HCT116 (cell line): ENCODE data around the gene LRRFIP2.

Source experiments
- JUND ChIP-seq: IDR thresholded peaks from 2 replicates; pipeline ENCODE4 v1.6.1; 2012
- POLR2A ChIP-seq: IDR thresholded peaks from 2 replicates; pipeline ENCODE4 v1.7.0; 2011; ENCODE audit warnings: borderline replicate concordance; ENCODE audit not compliant: insufficient read depth, insufficient read length; ENCODE audit errors: extremely low read depth
- RAD21 ChIP-seq: IDR thresholded peaks from 2 replicates; pipeline ENCODE4 v1.6.1; 2012; ENCODE audit warnings: low read depth, mild to moderate bottlenecking
- SP1 ChIP-seq: IDR thresholded peaks from 2 replicates; pipeline ENCODE4 v1.6.1; 2012; ENCODE audit warnings: low read depth
- TF ChIP-seq, protein P1 (sequence below), 3 experiments: fragments of 200-600 bp in 1 of 3; sonication (generic) in 1 of 3; IDR thresholded peaks in 2 of 3; conservative IDR thresholded peaks in 1 of 3; 2 replicates each; pipeline ENCODE4 v1.5.1; 2012 to 2017; ENCODE audit warnings: low read depth in 2 of 3, low read length in 2 of 3, antibody characterized with exemption in 1 of 3, borderline replicate concordance in 1 of 3, control low read depth in 1 of 3, mild to moderate bottlenecking in 1 of 3, mixed read lengths in 1 of 3, mixed run types in 1 of 3, moderate library complexity in 1 of 3; ENCODE audit not compliant: insufficient read depth in 1 of 3
- TF ChIP-seq, protein P2 (sequence below): IDR thresholded peaks from 2 replicates; pipeline ENCODE4 v1.6.1; 2012

DNA sequence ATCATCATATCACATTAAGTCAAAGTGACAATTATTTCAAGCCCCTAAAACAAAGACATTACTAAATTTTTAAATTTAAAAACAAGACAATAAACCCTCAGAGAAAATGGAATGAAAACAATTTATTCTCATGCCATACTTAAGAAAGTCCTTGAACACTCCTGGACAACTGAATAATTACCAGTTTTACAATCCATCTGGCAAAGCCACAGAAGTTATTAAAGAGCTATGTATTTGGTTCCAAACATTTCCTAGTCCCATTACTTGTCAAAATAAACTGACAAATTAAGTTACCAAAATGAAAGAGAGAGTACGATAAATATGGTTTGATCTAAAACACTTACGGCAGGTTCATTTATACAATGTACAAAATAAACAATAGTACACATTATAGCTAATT lies 63.2 kb downstream of the LRRFIP2 start:
- TF ChIP-seq POLR2A (no peak), JUND (no peak), SP1 (no peak), RAD21 (no peak)
- TF ChIP-seq, protein P1, sequence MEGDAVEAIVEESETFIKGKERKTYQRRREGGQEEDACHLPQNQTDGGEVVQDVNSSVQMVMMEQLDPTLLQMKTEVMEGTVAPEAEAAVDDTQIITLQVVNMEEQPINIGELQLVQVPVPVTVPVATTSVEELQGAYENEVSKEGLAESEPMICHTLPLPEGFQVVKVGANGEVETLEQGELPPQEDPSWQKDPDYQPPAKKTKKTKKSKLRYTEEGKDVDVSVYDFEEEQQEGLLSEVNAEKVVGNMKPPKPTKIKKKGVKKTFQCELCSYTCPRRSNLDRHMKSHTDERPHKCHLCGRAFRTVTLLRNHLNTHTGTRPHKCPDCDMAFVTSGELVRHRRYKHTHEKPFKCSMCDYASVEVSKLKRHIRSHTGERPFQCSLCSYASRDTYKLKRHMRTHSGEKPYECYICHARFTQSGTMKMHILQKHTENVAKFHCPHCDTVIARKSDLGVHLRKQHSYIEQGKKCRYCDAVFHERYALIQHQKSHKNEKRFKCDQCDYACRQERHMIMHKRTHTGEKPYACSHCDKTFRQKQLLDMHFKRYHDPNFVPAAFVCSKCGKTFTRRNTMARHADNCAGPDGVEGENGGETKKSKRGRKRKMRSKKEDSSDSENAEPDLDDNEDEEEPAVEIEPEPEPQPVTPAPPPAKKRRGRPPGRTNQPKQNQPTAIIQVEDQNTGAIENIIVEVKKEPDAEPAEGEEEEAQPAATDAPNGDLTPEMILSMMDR (IDR thresholded peaks at IDR 0.05 in 2 of 3, conservative IDR thresholded peaks at IDR 0.05 in 1 of 3; ENCODE audit: borderline replicate concordance in 1 of 3, insufficient read depth in 1 of 3, low read depth in 2 of 3, low read length in 2 of 3): no peak
- TF ChIP-seq, protein P2, sequence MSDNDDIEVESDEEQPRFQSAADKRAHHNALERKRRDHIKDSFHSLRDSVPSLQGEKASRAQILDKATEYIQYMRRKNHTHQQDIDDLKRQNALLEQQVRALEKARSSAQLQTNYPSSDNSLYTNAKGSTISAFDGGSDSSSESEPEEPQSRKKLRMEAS: no peak
